Posterior vena cava (tissue), 2 donors: Measurements from ENCODE around the gene FAM83B. TPM values are rescaled to one million over a fixed set of nuclear protein-coding genes. Genes with fewer than 3 reads are reported as not detected.
"Not testable (repeated sequence)": the region's sequence is repeated elsewhere in the genome, so short reads cannot be mapped to it uniquely, and the experiment has no call there.

Source experiments
- DNase-seq: peaks from one replicate; pipeline ENCODE4 v3.0.0-alpha.2; 2020; ENCODE audit warnings: low spot score
- intact Hi-C, 2 donors: fragments of 100-400 bp; cut with DNase I; formaldehyde crosslinking; loops; one replicate each; pipeline versions ENCODE4 v1.14.1 to v1.14.2; 2022 to 2023
- total RNA-seq, 2 donors: library from RNA; stranded (reverse); fragmentation: NEBNext Ultra II Directional; extraction: Animal tissue kit (Norgen Biotek cat#: 25700); gene quantifications; one replicate each; pipeline ENCODE4 v1.2.1, GENCODE V29; 2021
- donor health status: DM: yes; HTN: yes; CAD: no.
- donor health status: DM: yes; HTN: yes; CAD: no.

The FAM83B gene
- total RNA-seq, 2 donors from 2014 or later: not detected

- intact Hi-C loops: no loop called here
- no peak for DNase-seq
Measured at GRCh38 chr6:54850114-54850513, 3.5 kb downstream of the FAM83B start.

- no peak for DNase-seq
- intact Hi-C loops: no loop called here
Measured at GRCh38 chr6:54856129-54856528, 9.6 kb downstream of the FAM83B start.

GRCh38 chr6:54860132-54860531 lies 13.6 kb downstream of the FAM83B start:
- DNase-seq: no peak
- intact Hi-C loops: no loop called here

GRCh38 chr6:54860739-54861138 lies 14.2 kb downstream of the FAM83B start:
- DNase-seq: no peak
- intact Hi-C loops: no loop called here

GRCh38 chr6:54861905-54862616 lies 15.5 kb downstream of the FAM83B start:
- no peak for DNase-seq
- intact Hi-C loops: no loop called here

- intact Hi-C loops: no loop called here
- DNase-seq: no peak
Measured at GRCh38 chr6:54864272-54864671, 17.7 kb downstream of the FAM83B start.

- DNase-seq: no peak
- intact Hi-C loops: no loop called here
Measured at GRCh38 chr6:54865091-54865631, 18.6 kb downstream of the FAM83B start.

GRCh38 chr6:54868556-54868955 lies 22.0 kb downstream of the FAM83B start:
- intact Hi-C loops: no loop called here
- no peak for DNase-seq

GRCh38 chr6:54873599-54873998 lies 27.0 kb downstream of the FAM83B start:
- intact Hi-C loops: no loop called here

GRCh38 chr6:54874349-54875048 lies 27.9 kb downstream of the FAM83B start:
- no peak for DNase-seq
- intact Hi-C loops: no loop called here

More at GRCh38 chr6:54873599-54873998, 27.0 kb downstream of the FAM83B start:
- DNase-seq: no peak

GRCh38 chr6:54875539-54875938 lies 29.0 kb downstream of the FAM83B start:
- intact Hi-C loops: no loop called here

GRCh38 chr6:54876365-54876764 lies 29.8 kb downstream of the FAM83B start:
- DNase-seq: no peak
- intact Hi-C loops: no loop called here

More at GRCh38 chr6:54875539-54875938, 29.0 kb downstream of the FAM83B start:
- no peak for DNase-seq

- intact Hi-C loops: no loop called here
- no peak for DNase-seq
Measured at GRCh38 chr6:54876871-54877270, 30.3 kb downstream of the FAM83B start.

- intact Hi-C loops: no loop called here
- DNase-seq: no peak
Measured at GRCh38 chr6:54877713-54878317, 31.2 kb downstream of the FAM83B start.

- intact Hi-C loops: no loop called here
- no peak for DNase-seq
Measured at GRCh38 chr6:54878718-54879117, 32.1 kb downstream of the FAM83B start.

GRCh38 chr6:54879188-54879985 lies 32.8 kb downstream of the FAM83B start:
- intact Hi-C loops: no loop called here
- no peak for DNase-seq

GRCh38 chr6:54881067-54881730 lies 34.6 kb downstream of the FAM83B start:
- no peak for DNase-seq
- intact Hi-C loops: no loop called here

GRCh38 chr6:54881891-54882290 lies 35.3 kb downstream of the FAM83B start:
- intact Hi-C loops, DNase-seq: not testable (repeated sequence)
